Keratinocyte (primary cell): ENCODE results near the gene CNNM4. TPM values are rescaled to one million over a fixed set of nuclear protein-coding genes. Genes with fewer than 3 reads are reported as not detected.

ENCODE experiments used
- DNase-seq: peaks from one replicate; pipeline ENCODE4 v3.0.0-alpha.2; 2011; ENCODE audit warnings: low read depth, missing footprints, low spot score
- FAIRE-seq: peaks from 2 replicates; lab custom pipeline; 2011; peaks lifted over from hg19 to GRCh38; lab: Jason Lieb, UNC
- H2AFZ ChIP-seq: 2 replicates; pipeline ENCODE4 v1.6.0; 2012; ENCODE audit warnings: low read length, control low read depth, inconsistent platforms; ENCODE audit not compliant: control insufficient read depth
- H3K27ac ChIP-seq: 2 replicates; pipeline ENCODE4 v1.5.1; 2011; ENCODE audit warnings: low read length; ENCODE audit not compliant: control insufficient read depth, insufficient read depth
- H3K27me3 ChIP-seq: 3 replicates; pipeline ENCODE4 v1.6.0; 2011; ENCODE audit warnings: low read length; ENCODE audit not compliant: control insufficient read depth, insufficient read depth; ENCODE audit errors: extremely low read depth
- H3K36me3 ChIP-seq, 2 experiments: 2 replicates in 1 of 2; 3 replicates in 1 of 2; pipeline ENCODE4 v1.5.1; 2011; ENCODE audit warnings: low read length in 2 of 2, mild to moderate bottlenecking in 1 of 2; ENCODE audit not compliant: control insufficient read depth in 2 of 2, insufficient read depth in 2 of 2; ENCODE audit errors: extremely low read depth in 1 of 2
- H3K4me1 ChIP-seq: 3 replicates; pipeline ENCODE4 v1.5.1; 2011; ENCODE audit warnings: low read length; ENCODE audit not compliant: control insufficient read depth, insufficient read depth; ENCODE audit errors: extremely low read depth
- H3K4me2 ChIP-seq: 3 replicates; pipeline ENCODE4 v1.6.0; 2011; ENCODE audit warnings: low read depth, low read length; ENCODE audit not compliant: control insufficient read depth, insufficient read depth; ENCODE audit errors: extremely low read depth
- H3K4me3 ChIP-seq, 3 experiments: fragments of 200-600 bp in 1 of 3; sonication (generic) in 1 of 3; 2 replicates in 2 of 3; 3 replicates in 1 of 3; pipeline ENCODE4 v1.5.1; 2011 to 2016; ENCODE audit warnings: low read length in 3 of 3, mild to moderate bottlenecking in 3 of 3, control low read depth in 2 of 3, inconsistent platforms in 1 of 3, low read depth in 1 of 3, mixed read lengths in 1 of 3, mixed run types in 1 of 3, moderate library complexity in 1 of 3; ENCODE audit not compliant: control insufficient read depth in 2 of 3, insufficient read depth in 2 of 3; ENCODE audit errors: extremely low read depth in 1 of 3
- H3K79me2 ChIP-seq: 2 replicates; pipeline ENCODE4 v1.6.0; 2012; ENCODE audit warnings: low read length; ENCODE audit not compliant: control insufficient read depth, insufficient read depth
- H3K9ac ChIP-seq: 3 replicates; pipeline ENCODE4 v1.6.0; 2011; ENCODE audit warnings: low read length; ENCODE audit not compliant: control insufficient read depth, insufficient read depth; ENCODE audit errors: extremely low read depth
- H3K9me1 ChIP-seq: 3 replicates; pipeline ENCODE4 v1.6.0; 2011; ENCODE audit warnings: low read length; ENCODE audit not compliant: control insufficient read depth, insufficient read depth; ENCODE audit errors: extremely low read depth
- H3K9me3 ChIP-seq: 2 replicates; pipeline ENCODE4 v1.5.1; 2012; ENCODE audit warnings: low read depth, low read length; ENCODE audit not compliant: control insufficient read depth
- H4K20me1 ChIP-seq: 3 replicates; pipeline ENCODE4 v1.6.0; 2011; ENCODE audit warnings: low read length; ENCODE audit not compliant: control insufficient read depth, insufficient read depth; ENCODE audit errors: extremely low read depth
- CTCF ChIP-seq, 3 experiments: IDR thresholded peaks in 1 of 3; conservative IDR thresholded peaks in 1 of 3; optimal IDR thresholded peaks in 1 of 3; 2 replicates in 2 of 3; 3 replicates in 1 of 3; pipeline versions ENCODE3 to v1.5.1; 2011; ENCODE audit warnings: low read length in 3 of 3, mild to moderate bottlenecking in 3 of 3, moderate library complexity in 2 of 3, control low read depth in 1 of 3, inconsistent platforms in 1 of 3; ENCODE audit not compliant: insufficient read depth in 2 of 3; ENCODE audit errors: extremely low read depth in 1 of 3
- EZH2 ChIP-seq: IDR thresholded peaks from one replicate; pipeline ENCODE4 v1.6.1; 2012; ENCODE audit warnings: inconsistent platforms, mild to moderate bottlenecking, low read length, moderate library complexity
- dilution Hi-C: fragments of 300-500 bp; cut with MboI; formaldehyde crosslinking; loops from one replicate; pipeline ENCODE4 v1.7.0; 2020; ENCODE audit warnings: low sequenced_read_pairs; ENCODE audit not compliant: extremely low pct_ligation_motif_present
- polyA plus RNA-seq, 5 experiments: library from polyadenylated mRNA; depleted of rRNA in 3 of 5; stranded (reverse) in 3 of 5; stranded (forward) in 1 of 5; unstranded in 1 of 5; fragments of >200 nt; gene quantifications; 1 replicate in 1 of 5; 2 replicates in 3 of 5; 3 replicates in 1 of 5; pipeline versions ENCODE4 v1.2.1 to v1.2.3, GENCODE V29; 2011 to 2012; ENCODE audit warnings: missing spikeins in 2 of 5, low read depth in 1 of 5, low replicate concordance in 1 of 5

The CNNM4 gene
- polyA plus RNA-seq, 1 donor (not counting 4 experiments of a cell fraction or from before 2014, with no cell fraction given), result 4.4 TPM

GRCh38 chr2:96797066-96797625 lies 36.4 kb downstream of the CNNM4 start:
- no peaks in the 10 kb centered on the region for H3K9me1 ChIP-seq
- H3K27me3 ChIP-seq, result no peaks in the 10 kb centered on the region
- DNase-seq (no peak), FAIRE-seq (no peak)
- H2AFZ ChIP-seq, result no peak overlapping the region
- H3K9me3 ChIP-seq, result no peaks in the 10 kb centered on the region
- TF ChIP-seq EZH2 (no peak), CTCF (optimal IDR thresholded peaks at IDR 0.05 in 1 of 3, IDR thresholded peaks at IDR 0.05 in 1 of 3, conservative IDR thresholded peaks at IDR 0.05 in 1 of 3; ENCODE audit: extremely low read depth in 1 of 3, insufficient read depth in 2 of 3, low read length in 3 of 3) (no peak)
- H3K4me1 ChIP-seq, result no peaks in the 10 kb centered on the region
- H3K9ac ChIP-seq, result no peak overlapping the region
- H3K4me3 ChIP-seq, result no peak overlapping the region
- dilution Hi-C loops, result no loop called here
- H3K4me2 ChIP-seq, result no peak overlapping the region
- H3K79me2 ChIP-seq, result no peaks in the 10 kb centered on the region
- H4K20me1 ChIP-seq, result no peaks in the 10 kb centered on the region
- no peak overlapping the region for H3K27ac ChIP-seq
- H3K36me3 ChIP-seq, result peaks cover 0 to 2% of the 10 kb centered on the region in 2 experiments

GRCh38 chr2:96798733-96799622 lies 38.3 kb downstream of the CNNM4 start:
- dilution Hi-C loops, result no loop called here
- Histone ChIP-seq H3K9me3 (no peaks in the 10 kb centered on the region), H4K20me1 (no peaks in the 10 kb centered on the region), H2AFZ (no peak overlapping the region), H3K4me1 (no peaks in the 10 kb centered on the region), H3K27me3 (no peaks in the 10 kb centered on the region), H3K9ac (no peak overlapping the region), H3K79me2 (no peaks in the 10 kb centered on the region), H3K9me1 (no peaks in the 10 kb centered on the region), H3K4me3 (no peak overlapping the region), H3K36me3 (peaks cover 0 to 3% of the 10 kb centered on the region in 2 experiments), H3K4me2 (no peak overlapping the region), H3K27ac (no peak overlapping the region)
- DNase-seq, result no peak
- FAIRE-seq, result no peak
- no peak for TF ChIP-seq EZH2
- no peak for TF ChIP-seq CTCF (optimal IDR thresholded peaks at IDR 0.05 in 1 of 3, IDR thresholded peaks at IDR 0.05 in 1 of 3, conservative IDR thresholded peaks at IDR 0.05 in 1 of 3; ENCODE audit: extremely low read depth in 1 of 3, insufficient read depth in 2 of 3, low read length in 3 of 3)
